GM18508 (cell line): ENCODE measurements around the gene SLC25A33.

ENCODE experiments used
- ATAC-seq: cut with Tn5 transposase; IDR thresholded peaks from one replicate; pipeline ENCODE4 v1.9.1; 2021; ENCODE audit warnings: moderate number of reproducible peaks; ENCODE audit not compliant: insufficient read depth, unreplicated experiment

SLC25A33 gene

DNA sequence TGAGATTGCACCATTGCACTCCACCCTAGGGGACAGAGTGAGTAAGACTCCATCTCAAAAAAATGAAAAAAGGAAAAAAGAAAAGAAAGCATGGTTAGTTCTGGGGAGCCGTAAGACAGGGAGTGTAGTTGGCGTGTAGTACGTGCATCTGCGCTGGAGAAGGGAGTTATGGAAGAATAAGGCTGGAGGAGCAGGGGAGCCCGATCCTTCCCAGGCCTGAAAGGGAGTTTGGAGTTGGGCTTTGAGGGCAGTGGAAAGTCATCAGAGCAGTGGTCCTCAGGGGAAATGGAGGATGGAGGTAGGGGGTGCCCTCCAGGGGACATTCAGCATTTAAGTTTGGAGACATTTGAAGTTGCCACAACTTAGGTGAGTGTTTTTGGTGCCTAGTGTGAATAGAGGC lies 38.2 kb downstream of the SLC25A33 start:
- ATAC-seq = no peak

DNA sequence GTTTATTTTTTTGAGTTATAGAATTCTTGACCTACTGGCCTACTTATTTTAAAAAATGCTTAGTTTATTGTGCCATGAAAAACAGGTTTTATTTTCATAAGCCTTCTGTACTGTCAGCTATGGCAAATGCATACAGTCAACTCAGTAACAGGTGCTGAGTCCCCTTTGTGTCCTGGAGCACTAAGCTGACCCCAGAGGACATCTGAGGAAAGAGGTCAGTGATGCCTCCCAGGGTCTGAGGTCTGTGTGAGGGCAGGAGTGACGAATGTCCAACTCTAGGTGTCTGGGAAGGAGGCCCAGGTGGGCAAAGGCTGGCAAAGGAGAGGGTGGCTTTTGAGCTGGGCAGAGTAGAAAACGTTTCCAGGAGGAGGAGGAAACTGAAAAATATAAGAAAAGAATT lies 41.7 kb downstream of the SLC25A33 start:
- ATAC-seq = no peak

DNA sequence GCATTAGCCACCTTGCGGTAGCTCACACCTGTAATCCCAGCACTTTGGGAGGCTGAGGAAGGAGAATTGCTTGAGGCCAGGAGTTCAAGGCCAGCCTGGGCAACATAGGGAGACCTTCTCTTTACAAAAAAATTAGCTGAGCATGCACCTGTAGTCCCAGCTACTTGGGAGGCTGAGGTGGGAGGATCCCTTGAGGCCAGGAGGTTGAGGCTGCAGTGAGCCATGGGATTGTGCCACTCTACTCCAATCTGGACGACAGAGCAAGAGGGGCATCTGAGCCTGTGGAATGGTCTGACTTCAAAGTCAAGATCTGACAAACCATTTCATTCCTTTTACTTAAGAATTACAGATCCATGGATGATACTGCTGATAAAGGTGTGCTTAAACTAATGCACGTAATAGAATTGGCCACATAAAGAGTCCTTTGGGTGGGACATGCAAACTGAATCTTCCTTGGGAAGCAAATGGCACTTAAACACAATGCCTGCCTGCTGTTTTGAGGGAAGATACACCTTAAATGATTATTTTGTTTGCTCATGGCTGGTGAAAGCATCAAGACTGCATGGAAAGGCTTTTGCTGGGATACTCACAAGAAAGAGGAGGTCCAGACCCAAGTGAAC lies 47.0 kb downstream of the SLC25A33 start:
- no peak for ATAC-seq

DNA sequence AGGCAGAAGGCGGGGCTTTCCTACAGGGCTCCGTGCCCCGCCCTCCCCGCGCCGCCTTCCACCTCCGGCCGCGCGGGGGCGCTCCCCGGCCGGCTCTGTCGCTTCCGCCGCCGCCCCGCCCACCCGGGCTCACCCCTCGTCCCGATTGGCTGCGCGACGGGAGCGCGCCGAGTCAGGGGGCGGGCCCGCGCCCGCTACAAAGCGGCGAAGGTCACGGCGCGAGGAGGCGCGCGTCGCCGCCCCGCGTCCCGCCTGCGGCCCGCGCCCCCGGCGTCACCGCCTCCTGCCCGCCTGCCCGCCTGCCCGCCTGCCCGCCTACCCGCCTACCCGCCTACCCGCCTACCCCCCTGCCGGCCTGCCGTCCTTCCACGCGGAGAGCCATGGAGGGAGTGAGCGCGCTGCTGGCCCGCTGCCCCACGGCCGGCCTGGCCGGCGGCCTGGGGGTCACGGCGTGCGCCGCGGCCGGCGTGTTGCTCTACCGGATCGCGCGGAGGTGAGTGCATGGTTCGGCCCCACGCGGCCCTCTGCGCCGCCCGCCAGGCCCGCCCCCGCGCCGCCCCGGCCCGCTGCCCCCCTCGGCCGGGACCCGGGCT lies 49.4 kb downstream of the SLC25A33 start, which contains the start of gene TMEM201:
TMEM201 (plus strand) TSS at position 361 of the 593 bp plus-strand sequence; CDS start at position 381, 20 bp downstream.
- ATAC-seq = no peak

DNA sequence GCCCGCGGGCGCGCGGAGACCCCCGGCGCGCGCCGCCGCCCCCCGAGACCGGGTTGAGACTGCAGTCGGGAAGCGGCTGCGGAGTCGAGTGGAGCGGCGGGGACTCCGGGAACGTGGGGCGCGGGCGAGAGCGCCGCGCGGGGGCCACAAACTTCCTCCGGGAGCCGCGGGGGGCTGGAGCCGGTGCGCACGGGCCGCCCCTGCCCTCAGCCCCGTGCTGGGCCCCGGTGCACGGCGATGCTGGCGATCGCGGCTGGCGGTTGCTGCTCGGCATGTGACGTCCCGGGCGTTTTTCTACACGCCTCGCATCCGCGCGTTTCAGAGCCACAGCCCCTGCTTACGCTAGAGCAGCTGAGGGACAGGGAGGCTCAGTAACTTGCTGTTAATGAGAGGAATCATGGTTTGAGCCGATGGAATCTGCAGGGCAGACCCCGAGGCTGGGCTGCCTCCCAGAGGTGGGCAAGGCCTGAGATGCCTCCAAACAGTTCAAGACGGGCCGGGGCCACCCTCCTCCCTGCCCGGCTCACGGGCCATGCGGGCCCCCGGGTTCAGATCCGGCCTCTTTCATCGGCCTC lies 50.0 kb downstream of the SLC25A33 start:
- ATAC-seq = no peak

DNA sequence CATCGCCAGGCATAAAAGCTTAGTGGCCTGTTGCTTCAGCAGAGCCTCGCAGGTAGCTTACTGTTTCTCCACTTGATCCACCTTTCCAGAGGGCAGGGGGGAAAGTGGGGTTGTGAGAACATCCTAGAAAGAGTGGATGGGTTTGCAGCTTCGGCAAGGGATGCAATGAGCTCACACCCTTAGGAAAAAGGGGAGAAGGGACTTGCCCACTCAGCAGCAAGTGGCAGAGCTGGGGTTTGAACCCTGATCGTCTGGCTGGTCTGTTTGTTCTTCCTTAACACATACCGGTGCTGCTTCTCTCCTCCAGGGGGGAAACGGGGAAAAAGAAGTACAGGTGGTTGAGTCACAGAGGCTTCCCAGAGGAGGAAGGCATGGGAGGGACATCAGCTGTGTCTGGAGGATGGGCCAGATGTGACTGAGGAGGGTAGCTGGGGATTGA lies 50.5 kb downstream of the SLC25A33 start:
- no peak for ATAC-seq

DNA sequence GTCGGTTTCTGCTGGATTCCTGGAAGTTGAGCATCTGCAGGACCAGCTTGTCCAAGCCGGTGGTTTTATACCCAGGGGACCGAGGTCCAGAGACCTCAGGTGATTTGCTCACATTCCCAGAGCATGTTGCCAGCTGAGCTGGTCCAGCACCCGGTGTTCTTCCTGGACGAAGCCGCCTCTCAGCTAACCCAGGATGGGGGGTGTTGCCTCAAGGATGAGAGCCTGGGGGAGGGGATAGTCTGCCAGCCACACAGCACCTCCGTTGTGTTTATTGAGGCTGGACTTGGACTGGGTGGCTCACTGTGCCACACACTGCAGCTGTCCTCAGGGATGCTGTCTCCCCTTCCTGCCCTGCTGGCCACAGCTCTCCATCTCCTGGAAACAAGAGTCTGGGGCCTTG lies 50.9 kb downstream of the SLC25A33 start:
- no peak for ATAC-seq

DNA sequence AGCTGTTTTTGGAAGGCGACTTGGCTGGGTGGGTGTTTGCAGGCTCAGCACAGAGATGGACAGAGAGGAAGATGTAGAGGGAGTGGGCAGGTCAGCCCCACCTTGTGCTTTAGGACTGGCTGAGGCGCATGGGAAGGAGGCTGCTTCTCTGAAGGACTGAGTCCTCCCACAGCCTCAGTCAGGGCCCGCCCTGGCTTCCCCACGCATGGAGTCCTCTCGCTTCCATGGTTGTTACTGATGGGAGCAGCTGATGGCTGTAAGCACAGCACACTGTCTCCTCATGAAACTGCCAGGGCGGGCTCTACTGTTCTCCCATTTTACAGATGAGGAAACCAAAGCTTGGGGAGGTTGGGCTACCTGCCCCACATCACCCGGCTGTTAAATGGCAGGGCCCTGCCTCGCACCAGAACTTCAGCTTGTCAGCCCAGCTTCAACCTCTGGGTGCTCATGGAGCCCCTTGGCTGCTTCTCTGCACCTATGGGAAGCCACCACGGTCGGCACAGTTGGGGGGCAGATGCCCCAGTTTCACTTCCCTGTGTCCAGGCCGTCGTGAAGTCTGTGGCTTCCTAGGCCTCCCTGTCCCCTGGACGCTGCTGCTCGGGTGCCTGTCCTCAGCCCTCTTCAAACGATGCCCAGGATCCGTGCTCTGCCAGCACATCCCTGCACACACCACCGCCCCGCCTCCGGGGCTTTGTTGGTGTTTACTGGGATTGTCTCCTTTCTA lies 51.8 kb downstream of the SLC25A33 start:
- ATAC-seq = no peak

DNA sequence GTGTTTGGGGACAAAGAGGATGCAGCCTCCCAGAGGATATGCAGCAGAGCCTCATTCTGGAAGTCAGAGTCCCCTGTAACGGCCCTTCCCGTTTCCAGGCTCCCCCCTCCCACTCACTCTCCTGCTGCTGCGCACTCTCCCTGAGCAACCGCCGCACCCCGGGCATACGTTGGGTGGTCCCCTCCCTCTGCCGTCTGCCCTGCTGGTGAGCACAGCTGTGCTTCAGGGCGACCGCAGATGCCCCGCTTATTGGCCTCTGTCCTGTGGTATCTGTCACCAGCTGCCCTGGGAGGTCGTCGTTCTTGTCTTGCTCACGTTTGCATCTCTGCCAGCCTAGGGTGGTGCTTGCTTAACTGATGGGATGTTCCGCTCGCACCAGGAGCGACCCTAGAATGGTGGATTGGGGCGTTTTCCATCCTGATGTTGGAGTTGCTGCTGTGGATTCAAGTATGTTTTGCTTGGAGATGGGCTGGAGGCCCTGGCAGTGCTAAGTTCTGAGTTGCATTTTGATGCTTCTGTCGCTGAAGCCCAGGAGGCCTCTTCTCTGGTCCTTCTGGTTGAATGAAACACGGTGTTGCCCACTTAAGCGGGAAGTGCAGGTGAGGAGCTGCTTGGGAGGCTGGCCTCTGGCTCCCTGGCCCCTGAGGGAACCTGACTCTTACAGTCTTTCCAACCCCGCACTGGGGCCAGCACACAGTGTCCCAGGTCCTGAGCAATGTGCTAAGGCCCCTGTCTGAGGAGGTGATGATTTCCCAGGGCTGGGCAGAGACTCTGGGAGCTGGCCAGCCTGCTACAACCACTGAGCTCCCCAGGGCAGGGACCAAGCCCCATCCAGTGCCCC lies 52.6 kb downstream of the SLC25A33 start:
- no peak for ATAC-seq

DNA sequence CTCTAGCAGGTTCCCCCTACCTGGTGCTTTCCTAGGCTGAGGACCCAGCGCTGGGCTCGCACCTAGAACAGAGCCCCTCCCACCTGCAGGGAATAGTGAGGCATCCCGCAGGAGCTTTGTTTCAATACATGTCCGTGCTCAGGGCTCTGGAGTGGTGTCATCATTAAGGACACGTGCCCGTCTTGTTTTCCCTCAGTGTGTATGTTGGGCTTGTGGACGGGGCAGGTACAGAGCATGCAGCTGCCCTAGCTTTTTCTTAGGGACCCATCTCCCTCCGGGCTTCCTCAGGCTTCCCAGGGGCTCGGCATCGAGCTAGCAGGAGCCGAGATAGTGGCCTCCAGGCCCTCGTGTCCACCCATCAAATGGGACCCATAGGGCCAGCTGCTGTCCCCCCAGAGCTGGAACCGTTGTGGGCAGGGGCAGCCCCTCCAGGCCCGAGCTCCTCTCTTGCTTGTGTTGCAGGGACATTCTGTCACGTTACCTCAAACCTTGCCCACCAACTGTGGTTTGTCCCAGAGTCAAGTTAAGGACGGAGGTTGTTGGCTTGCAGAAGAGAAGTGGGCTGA lies 53.3 kb downstream of the SLC25A33 start:
- no peak for ATAC-seq

DNA sequence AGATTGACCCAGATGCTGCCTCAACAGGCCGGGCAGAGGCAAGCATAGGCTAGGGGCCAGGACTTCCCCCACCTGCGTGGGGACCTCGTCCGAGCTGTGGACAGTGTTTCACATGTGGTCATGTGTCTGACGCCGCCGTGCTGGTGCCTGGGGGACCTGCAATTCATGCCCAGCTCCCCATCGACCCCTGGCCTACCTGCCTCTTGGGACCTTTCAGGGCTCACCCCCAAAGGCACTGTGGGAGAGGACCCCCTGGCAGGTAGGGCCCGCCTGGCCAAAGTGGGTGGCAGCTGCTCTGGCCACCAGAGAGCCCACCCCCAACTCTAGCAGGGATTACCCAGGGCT lies 53.9 kb downstream of the SLC25A33 start:
- ATAC-seq = no peak

DNA sequence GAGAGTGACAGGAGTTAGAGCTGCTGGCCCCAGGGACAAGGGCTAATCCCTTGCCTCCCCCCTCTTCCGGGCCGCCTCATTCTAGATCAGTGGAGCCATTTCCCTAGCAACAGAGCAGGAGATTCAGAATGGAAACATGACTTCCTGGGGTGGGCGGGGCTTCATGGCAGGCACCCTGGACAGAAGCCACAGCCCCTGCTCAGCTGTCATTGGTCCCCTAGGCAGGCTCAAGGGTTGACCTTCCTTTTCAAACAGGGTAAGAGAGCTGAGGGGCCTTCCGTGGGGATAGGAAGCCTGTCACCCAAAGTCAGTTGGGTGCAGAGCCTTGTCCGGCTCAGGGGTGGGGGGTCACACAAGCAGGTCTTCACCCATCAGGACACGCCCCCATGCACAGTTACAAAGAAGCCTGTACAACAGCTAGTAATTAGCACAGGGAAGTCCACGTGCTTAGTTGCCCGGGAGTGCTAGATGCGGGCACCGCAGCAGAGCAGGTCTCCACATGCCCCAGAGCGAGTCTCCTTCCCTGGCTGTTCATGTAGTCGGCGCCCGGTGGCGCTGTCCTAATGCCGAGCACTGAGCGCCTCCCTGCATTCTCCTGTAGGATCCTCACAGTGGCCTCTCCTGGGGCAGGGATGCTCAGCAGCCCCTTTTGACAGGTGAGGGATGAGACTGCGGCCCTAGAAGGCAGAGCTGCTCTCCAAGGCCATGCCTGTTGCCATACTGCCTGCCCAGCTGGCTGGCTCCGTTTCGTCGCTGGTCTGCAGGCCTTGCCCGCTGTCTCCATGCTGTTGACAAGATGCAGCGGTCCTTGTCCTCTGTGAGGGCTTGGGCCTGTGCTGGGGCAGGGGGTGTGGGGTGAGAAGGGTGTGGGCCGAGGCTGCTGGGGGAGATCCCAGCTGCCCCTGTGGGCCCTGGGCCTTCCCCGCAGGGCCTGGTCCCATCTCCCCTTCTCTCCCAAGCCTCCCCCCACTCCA lies 54.5 kb downstream of the SLC25A33 start:
- no peak for ATAC-seq

DNA sequence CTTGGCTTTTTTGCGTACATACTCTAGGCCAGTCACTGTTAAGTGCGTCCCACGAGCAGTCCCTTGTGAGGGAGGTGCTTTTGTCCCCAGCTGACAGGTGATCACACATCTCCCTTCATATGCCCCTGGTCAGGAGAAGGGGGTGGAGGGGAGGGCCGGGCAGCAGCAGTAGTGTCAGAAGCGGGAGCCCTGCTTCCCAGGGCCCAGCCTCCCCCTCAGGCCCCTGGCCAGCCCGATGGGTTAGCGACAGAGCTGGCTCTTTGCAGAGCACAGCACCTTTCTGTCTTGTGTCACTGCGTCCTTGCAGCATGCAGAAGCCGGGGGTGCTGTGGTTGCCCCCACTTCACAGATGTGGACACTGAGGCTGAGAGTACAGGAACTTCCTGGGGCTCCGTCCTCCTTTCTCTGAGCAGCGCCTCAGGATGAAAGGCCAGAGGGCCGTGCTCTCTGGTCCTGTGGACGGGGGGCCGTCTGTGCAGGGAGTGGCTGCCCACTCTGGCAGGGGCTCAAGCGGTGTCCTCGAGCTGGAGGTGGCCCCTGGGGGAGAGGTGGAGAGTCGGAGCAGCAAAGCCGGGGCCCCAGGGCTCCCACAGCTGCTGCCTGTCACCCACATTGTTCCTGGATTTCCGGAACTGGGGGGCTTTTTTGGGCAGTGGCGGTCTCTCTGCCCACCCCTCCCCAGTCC lies 55.3 kb downstream of the SLC25A33 start:
- ATAC-seq = no peak

DNA sequence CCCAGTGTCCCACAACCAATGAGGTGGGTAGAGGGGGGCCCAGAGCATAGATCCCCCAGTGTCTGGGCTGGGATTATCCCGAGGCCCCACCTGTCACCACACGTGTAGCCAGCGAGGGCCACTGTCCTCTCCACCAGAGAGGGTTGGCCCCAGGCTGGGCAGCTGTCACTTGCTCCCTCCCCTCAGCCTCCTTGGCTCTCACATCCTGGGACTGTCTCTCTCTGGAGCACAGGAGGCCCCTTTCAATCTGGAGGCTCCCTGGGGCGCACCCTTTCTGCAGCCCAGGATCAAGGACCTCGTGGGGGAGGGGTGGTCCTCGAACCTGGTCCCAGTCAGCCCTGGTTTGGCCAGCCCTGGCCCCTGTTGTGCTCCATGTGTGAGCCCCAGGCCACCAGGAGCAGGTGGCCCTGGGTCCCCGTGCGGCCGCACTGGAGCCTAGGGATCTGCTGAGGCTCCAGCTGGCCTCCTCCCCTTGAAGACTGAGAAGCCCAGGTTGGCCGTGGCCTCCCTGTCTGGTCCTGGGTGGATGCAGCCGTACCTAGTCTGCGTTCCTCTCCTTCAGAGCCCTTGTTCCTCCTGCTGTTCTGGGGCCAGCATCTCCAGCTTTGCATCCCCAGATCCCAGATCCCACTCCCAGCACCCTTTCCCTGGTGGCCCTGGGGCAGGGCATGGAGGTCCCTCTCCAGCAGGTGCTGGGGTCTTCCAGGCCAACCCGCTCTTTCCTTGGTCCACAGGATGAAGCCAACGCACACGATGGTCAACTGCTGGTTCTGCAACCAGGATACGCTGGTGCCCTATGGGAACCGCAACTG lies 56.1 kb downstream of the SLC25A33 start:
- no peak for ATAC-seq

DNA sequence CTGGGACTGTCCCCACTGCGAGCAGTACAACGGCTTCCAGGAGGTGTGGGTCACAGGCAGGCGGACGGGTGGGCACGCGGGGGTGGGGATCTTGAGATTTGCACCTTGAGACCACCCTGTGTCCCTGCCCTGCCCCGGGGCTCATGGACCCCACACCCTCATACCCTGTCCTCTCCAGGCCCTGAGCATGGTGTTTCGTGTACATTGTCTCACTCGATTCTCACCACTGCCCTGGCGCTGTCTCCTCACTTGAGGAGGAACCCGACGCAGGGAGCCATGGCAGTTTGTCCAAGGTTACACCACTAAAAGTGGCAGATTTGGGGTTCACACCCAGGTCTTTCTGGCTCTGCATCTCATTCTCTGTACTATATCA lies 56.7 kb downstream of the SLC25A33 start:
- ATAC-seq = no peak

DNA sequence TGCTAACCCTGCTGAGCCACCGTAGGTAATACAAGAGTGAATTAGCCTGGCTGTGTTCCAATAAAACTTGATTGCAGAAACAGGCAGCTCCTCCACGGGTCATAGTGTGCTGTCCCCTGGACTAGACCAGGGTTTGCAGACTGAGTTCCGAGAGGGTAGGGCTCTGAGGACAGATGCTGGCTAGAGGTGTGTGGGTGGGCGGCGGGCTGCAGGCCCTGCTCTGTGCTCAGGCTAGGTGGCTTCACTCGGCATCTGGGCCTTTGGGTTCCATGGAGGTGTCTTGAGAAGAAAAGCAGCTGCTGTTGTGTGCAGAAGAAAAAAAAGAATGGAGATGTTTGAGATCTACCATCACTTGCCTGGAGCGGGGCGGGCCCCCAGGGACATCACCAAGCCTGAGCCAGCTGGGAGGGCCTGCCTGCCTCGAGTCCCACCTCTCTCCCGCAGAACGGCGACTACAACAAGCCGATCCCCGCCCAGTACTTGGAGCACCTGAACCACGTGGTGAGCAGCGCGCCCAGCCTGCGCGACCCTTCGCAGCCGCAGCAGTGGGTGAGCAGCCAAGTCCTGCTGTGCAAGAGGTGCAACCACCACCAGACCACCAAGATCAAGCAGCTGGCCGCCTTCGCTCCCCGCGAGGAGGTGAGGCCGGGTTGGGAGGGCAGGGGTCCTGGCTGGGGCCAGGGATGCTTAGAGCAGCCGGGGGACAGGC lies 57.3 kb downstream of the SLC25A33 start:
- no peak for ATAC-seq
